Measurements from ENCODE around the gene ORM1. TPM values are rescaled to one million over a fixed set of nuclear protein-coding genes. Genes with fewer than 3 reads are reported as not detected.
A peak's percentile ranks its signal among the peaks of the same experiment; 100 is the strongest.

The ORM1 gene
- total RNA-seq, 1 experiment from 2014 or later, result not detected

DNA sequence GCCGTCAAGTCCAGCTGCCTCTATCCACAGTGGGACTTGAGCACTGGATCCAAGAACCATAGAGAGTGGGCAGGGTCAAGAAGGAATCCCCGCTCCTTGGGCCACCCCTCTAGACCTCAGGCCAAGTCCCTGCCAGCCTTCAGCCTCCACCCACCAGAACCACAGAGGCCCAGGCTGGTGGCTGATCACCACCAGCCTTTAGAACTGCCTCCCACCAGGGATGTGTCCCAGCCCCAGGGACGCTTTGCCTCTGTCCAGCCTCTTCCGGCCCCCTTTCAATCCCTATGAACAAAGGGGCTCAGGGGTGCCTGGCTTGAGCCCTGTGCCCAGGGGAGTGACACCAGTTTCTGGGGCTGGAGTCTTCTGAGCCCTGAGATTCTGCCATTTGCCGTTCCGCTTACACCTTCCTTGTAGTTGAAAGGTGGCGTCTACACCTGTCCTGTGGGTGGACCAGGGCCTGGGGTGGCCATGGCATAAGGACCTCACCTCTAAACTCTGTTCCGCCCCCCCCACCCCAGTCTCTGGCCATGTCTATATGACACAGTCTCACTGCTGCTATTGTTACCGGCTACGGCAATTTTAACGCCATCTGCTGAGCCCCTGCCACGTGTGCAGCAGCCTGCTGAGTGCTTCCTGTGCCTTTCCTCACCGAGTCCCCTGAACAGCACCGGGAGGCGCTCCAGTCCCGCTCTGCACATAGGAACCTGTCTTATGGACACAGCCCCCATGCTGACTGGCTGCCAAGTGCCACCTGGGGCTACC is 35.7 kb upstream of the ORM1 start:
- no peak for DNase-seq (ENCODE audit: low spot score)

DNA sequence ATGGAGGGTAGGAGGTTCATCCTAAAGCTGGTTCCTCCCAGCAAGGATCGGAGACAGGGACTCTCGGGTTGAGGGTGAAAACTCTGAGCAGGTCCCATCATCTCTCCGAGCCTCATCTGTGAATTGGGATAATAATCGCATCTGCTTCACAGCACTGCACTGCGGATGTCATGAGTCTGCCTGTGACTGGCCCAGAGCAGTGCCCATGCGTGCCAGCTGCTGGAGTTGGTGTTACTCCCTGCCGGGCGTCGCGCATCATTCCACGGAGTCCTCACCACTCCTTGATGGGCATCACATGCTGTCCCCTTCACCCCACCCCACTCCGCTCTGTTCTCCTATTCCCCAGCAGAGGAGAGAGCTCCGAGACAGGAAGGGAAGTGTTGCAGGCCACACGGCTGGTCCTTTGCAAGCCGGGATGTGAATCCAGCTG is 35.1 kb upstream of the ORM1 start:
- DNase-seq (ENCODE audit: low spot score), result no peak

DNA sequence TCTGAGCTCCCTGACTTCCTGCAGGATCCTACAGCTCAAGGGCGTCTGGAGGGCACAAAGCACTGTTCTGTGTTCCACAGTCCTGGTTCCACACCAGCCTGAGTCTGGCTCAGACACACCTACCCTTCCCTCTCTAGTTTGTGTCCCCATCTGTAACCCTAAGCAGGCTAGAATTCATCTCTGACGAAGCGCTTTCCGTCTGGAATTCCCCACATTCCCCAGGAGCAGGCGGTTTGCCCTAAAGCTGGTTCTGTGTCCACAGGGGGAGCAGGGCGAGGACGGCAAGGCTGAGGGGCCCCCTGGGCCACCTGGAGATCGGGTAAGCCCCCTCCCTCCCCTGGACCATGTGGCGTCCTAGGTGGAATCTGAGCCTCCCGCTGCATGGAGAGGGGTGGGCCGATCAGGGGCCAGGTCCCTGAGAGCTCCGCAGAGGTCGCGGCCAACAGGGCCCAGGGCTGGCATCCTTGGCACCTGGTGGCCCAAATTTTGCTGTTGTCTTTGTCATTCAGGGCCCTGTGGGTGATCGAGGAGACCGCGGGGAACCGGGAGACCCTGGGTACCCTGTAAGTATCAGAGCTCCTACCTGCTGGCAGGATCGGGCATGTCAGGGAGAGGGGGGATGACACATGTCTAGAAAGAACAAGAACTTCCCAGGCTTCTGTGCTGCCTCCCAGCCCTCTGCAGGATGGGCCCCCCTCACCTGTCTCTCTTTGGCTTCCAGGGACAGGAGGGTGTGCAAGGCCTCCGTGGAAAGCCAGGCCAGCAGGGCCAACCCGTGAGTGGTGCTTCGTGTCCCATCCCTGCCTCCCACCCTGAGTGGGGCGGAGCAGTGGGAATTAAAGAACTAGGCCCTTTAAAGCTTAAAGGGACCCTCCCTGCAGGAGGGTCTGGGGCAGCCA is 34.5 kb upstream of the ORM1 start:
- peak; percentile 82 for DNase-seq (ENCODE audit: low spot score)

DNA sequence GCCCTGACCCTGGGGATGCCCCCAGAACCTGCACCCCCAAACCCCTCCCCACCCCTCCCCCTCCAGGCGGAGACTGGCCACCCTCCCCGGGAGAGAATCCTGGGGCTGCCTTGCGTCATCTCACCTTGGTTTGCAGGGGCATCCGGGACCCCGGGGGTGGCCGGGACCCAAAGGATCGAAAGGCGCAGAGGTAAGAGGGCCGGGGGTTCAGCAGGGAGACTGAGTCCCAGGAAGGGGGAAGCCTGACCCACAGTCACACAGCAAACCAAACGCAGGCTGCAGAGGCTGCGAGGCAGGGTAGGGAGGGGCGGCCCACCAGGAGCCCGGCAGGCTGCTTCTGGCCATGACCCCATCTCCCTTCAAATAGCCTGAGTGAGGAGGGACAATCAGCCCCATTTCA is 33.8 kb upstream of the ORM1 start:
- no peak for DNase-seq (ENCODE audit: low spot score)

DNA sequence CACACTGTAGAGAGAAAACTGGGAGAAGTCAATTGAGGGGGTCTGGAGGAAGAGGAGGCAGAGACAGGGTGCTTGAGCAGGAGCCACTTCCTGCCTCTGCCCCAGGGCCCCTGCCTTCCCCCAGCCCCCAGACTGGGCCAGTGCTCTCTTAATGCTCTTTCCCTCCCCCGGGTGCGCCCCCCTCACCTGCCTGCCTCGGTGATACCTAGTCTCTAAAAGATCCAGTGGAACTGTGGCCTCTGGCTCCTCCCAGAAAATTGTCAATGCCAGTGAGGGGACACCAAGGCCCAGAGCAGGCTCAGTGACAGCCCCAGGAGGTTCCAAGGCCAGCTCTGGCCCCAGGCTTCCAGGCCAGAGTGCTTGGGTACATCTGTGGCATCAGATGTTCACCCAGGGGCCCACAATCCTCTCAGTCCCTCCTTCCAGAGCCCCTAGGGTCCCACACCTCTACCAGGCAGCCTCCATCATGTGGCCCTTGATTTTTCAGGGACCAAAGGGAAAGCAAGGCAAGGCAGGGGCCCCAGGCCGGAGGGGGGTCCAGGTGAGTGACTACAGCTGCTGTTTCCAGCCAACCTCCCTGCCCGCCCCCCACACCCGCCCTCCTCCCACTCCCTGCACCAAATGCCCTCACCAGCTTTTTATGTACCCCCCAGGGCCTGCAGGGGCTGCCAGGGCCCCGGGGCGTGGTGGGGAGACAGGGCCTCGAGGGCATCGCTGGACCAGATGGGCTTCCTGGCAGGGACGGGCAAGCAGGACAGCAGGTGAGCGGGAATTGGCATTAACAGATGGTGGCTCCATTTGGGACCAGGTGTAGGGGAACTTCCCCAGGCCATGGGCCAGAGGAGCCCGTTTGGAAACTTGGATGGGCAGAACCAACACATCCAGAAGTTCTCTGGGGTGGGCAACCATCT is 33.1 kb upstream of the ORM1 start:
- DNase-seq (ENCODE audit: low spot score), result no peak

DNA sequence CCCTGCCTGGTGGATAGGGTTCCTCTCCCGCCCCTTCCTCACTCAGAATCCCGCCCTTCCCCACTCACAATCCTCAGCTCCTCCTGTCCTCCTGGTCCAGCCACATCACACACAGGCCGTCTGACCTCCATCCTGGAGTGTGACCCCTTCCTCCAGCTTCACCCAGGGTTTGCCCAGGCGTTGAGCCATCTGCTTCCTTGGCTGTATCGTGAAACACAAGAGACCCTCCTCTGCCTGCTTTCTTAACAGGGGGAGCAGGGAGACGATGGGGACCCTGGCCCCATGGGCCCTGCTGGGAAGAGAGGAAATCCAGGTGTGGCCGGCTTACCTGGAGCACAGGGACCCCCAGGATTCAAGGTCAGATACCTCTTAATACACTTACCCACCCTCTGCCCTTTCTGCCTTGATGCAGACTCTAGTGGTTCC is 32.3 kb upstream of the ORM1 start:
- no peak for DNase-seq (ENCODE audit: low spot score)

DNA sequence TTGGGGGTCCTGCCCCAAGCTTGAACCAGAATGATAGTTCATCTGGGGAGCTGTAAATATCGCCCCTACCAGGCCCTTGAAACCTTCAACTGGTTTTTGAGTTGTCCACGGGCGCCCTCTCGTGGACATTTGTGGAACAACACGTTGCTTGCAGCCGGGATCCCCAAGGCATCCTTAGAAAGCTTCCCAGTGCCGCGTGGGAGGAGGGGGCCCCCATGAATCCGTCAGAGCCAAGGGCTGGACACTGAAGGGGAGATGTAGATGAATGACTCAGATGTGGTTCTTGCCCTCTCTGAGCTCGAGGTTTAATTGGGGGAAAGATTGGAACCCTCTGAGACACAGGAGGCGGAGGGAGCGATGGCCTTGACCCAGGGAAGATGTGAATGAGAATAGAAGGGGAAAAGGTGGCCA is 31.8 kb upstream of the ORM1 start:
- DNase-seq (ENCODE audit: low spot score), result peak; percentile 75

DNA sequence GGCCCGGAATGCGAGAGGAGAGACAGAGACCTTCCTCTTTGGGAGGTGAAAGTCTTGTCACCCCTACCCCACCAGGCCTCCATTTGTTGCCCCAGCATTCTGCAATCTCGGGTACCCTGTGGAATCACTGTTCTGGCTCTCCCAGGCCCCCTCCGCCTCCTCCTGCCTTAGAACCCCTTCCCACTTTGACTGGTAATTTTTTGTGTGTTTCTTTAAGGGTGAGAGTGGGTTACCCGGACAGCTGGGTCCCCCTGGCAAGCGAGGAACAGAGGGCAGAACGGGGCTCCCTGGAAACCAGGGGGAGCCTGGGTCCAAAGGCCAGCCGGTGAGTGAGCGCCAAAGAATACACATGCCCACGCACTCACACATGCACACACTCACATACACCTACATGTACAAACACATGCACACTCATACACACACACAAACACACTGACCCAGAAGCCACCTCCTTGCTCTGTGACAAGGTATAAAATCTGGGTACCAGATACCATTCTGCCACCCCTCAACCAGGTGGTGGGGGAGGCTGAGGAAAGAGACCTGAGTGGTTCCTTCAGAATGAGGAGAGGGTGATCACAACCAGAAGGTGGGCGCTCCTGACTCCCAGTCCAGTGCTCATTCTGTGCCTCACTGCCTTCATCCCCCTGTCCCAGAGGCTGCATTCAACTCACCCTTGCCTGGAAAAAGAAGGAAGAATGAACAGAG is 30.9 kb upstream of the ORM1 start:
- DNase-seq (ENCODE audit: low spot score), result no peak

DNA sequence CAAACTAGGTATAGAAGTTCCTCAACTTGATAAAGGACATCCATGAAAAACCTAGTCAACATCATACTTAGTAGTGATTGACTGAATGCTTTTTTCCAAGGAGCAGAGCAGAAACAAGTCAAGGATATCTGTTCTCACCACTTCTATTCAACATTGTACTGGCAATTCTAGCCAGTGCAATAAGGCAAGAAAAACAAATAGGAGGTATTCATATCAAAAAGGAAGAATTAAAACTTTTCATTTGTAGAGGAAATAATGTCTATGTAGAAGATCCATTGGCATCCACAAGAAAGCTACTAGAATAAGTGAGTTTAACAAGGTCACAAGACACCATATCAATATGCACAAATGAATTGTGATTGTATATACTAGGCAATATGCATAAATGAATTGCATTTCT is 28.2 kb upstream of the ORM1 start:
- DNase-seq (ENCODE audit: low spot score), result no peak

DNA sequence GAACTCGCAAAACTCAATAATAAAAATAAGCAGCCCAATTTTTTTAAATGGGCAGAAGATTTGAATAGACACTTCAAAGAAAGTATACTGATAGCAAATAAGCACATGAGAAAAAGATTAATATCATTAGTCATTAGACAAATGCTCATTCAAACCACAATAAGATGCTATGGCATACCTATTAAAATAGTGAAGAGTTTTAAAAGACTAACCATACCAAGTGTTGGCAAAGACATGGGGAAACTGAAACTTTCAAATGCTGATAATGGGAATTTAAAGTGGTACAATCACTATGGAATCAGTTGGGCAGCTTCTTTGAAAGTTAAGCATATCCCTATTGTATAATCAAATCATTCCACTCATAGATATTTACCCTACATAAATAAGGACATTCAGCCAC is 26.6 kb upstream of the ORM1 start:
- DNase-seq (ENCODE audit: low spot score), result no peak

DNA sequence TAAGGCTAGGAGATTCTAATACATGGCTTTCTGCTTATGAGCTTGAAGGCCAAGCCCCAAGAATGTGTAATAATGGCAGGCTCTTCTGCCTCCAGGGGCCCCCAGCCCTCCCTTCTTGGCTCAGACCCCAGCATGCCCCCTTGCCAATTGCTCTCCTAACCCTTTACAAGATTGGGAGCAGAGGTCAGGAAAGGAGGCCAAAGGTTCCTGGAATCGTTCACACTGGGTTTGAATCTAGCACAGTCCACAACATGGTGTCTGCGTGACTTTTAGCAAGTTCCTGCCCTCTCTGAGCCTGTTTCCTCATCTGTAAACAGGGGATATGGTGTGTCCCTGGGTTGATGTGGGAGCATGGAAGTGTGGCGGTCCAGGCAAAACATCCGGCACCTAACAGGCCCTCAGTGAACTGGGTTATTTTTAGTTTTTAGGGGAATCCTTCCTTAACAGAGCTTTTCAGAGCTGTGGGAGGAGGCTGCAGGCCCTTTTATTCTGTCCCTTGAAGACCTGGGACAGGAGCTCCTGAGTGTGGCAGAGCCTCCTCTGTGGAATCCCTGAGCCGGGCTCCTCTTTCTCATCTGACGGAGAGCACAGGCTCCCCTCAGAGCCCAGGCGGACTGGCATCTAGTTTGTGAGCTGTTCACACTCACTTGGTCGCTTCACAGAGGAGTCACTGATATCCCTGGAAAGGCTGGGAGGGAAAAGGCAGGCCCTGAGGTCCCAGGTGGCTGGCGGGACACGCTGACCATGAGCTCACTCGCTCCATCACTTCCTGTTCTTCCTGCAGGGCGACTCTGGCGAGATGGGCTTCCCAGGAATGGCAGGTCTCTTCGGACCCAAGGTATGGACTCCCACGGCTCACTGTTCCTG is 23.4 kb upstream of the ORM1 start:
- no peak for DNase-seq (ENCODE audit: low spot score)

DNA sequence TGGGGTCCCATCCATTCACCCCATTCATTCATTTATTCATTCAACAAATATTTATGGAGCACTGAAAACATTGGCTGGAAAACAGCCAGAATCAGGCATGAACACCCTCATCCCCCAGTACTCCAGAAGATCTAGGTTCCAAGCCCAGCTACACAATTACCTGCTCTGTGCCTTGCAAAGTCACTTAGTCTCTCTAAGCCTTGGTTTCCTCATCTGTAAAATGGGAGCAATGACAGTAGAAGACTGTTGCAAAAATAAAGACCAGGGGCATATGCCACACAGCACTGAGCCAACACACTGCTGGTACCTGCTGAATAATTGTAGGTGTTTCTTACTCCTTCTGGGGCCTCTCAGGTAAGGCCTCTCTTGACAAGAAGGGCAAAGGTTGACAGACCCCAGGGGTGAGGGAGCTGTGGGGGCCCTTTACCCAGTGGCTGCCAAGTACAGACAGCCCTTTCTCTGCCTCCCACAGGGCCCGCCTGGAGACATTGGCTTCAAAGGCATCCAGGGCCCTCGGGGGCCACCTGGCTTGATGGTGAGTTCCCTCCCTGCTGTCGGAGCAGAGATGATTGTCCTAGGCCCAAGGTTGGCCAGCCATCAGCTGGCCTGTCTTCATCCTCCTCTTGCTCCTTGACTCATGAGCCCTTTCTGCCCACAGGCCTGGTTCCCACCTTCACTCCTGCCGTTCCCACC is 22.6 kb upstream of the ORM1 start:
- no peak for DNase-seq (ENCODE audit: low spot score)

DNA sequence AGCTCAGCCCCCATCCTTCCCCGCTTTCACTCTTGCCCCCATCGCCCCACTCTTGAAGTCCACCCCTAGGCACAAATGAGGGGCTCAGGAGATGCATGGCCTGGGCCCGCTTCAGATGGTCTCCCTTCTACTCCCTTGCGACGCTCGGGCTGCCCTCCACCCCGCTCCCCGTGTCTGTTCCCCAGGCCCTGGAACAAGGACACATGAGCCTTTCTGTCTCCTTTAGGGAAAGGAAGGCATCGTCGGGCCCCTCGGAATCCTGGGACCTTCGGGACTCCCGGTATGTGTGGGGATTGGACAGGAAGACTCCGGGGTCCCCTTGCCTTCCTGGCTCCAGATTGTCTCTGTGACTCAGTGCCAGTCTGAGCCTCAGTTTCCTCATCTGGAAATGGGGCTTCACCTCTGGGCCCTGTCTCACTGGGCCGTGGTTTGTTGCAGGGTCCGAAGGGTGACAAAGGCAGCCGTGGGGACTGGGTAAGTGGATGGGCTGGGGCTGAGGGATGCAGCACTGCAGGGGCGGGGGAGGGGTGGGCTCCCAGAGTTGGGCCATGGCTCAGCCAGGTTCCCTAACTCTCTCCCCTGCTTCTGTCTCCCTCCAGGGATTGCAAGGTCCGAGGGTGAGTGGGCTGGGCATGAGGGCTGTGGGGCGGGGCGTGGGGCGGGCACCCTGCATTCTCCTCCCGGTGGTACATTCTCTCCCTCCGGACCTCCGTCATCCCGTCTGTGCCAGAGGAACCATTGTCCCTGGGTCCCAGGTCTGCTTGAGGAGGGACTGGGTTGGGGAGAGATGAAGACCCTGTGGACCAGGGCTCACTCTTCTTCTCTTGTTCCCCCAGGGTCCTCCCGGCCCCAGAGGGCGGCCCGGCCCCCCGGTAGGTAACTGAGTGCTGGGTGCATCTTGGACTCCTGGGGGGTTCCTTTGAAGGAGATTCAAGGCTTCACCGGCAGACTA is 21.8 kb upstream of the ORM1 start:
- DNase-seq (ENCODE audit: low spot score), result no peak

DNA sequence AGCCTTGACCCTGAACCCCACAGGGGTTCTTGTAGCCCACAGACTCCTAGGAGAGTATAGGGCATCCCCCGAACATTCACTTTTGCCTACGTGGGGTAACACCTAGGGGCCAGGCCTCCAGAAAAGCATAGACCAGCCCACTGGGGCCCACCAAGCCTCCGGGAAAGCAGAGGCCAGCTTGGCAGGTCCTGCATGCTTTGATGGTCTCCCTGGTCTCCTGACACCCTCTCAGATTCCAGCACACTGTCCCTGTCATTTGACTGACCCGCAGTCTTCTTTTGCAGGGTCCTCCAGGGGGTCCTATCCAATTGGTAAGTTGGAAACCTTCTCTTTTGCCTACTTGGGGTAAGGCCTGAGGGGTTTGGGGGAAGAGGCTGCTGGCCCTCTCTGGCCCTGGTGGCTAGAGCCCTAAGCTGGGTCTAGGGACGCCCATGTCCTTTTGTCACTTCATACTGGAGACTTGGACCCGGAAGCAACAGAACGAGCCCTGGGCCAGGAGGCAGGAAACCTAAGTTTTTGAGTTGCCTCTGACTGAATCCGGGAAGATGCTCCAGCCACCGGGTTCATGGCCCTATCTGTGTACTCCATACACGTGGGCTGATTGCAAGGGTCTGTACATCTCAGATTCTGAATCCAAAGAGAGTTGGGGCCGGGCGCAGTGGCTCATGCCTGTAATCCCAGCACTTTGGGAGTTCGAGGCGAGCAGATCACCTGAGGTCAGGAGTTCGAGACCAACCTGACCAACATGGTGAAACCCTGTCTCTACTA is 20.9 kb upstream of the ORM1 start:
- no peak for DNase-seq (ENCODE audit: low spot score)

DNA sequence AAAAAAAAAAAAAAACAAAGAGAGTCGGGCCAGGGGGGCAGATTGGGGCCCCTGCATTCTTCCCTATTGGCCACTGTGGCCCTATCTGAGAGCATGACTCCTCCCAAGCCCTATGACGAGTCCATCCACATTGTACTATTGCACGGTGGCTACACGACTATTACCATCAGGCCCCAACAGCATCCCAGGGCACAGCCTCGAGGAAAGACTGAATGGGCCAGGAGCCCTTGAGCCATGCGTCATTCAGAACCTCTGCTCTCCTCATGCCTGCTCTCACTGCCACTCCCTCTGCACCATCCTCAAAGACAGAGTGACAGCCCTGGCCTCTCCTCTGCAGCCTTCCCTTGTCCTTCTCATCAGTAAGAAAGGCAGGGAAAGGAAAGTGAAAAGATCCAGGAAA is 20.2 kb upstream of the ORM1 start:
- DNase-seq (ENCODE audit: low spot score), result no peak

DNA sequence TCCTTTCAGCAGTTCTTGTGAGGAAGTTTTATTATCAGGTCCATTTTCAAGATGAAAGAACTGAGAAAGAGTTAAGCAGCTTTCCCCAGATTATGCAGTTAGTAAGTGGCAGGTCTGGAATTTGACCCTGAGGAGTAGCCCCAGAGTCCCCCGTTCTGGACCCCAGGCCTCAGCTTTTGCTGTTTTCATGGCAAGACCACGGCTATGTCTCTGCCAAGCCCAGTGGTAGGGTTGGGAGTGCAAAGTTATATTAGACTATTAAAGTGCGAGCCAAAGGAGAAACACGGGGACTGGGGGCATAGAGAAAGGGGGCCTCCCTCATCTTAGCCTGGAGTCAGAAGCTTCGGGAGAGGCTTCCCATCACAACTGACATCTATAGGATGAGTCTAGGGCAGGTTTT is 19.3 kb upstream of the ORM1 start:
- no peak for DNase-seq (ENCODE audit: low spot score)

DNA sequence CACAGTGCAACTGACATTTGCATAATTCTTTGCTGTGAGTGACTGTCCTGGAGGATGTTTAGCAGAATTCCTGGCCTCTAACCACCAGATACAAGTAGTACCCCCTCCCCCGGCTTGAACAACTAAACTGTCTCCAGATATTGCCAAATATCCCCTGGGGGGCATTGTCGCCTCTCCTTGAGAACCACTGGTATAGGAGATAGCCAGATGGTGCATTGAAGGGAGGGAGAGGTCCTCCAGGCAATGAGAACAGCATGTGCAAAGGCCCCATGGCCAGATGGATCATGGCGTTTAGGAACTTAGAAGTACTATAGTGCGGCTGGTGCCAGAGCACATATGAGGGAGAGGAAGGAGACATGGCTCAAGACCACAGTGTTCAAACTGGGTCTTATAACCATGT is 18.9 kb upstream of the ORM1 start:
- no peak for DNase-seq (ENCODE audit: low spot score)
